ENCODE measurements around the gene MRPS9.

MRPS9 gene

DNA sequence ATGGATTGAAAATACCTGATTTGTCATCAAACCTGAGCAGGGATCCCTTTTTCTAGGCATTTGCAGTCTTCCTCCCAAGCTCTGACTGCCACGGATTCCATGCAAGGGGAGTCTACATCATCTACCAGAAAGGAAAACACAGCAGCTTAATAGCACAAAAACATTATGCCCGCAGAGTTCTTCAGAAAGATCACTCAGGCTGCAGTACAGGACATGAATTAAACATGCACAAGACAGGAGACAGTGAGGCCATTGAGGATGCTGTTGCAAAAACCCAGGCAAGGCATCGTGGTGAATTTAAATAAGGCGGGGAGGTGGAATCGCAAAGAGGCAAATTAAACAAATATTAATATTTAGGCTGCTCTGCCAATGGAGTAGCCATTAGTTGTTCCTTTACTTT is 88.5 kb downstream of the MRPS9 start:
- no peak for DNase-seq

DNA sequence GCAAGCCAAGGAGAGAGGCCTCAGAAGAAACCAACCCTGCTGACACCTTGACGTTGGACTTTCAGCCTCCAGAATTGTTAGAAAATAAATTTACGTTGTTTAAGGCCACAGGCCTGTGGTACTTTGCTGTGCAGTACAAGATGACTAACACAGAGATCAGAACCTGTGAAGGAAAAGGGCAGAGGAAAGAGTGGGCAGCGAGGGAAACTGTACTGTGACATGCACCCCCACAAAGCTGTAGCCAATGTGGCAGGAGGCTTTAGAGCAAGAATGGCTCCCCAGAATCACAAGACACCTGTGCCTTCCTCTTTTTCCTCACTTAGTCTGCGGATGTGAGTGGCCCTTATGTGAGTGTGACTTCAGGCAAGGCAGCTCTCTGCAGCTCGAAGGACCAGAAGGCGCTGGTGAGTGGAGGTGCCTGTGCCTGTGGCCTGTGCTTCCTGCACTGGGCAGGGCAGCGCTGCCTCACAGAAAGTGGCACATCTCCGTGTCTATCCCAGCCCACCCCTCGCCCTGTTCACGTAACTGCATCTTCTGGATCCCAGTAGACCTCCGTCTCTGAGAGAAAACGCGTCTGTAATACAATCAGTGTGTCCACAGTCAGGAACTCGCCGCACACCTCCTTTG is 89.5 kb downstream of the MRPS9 start:
- DNase-seq, result no peak

DNA sequence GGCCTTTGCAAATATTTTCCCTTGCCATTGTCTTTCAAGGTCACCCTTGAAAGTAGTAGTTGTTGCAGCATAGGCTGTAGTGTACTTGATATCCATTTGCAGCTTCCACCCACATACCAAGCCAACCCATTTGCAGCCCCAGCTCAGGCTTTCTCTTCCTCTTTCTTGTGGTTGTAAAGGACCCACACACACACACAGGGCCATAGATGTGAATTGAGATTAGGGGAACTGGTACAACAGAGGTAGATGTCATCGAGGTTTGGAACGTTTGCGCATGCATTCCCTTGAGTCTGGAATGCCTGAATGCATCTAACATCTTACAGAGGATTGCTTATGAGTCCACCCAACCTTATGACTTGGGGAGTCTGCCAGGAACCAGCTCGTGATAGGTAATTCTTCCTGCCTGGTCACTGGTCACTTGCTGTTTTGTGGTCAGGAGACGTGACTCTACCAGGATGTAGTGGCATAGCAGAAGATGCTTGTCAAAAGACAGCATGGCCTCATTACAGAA is 91.9 kb downstream of the MRPS9 start:
- no peak for DNase-seq

DNA sequence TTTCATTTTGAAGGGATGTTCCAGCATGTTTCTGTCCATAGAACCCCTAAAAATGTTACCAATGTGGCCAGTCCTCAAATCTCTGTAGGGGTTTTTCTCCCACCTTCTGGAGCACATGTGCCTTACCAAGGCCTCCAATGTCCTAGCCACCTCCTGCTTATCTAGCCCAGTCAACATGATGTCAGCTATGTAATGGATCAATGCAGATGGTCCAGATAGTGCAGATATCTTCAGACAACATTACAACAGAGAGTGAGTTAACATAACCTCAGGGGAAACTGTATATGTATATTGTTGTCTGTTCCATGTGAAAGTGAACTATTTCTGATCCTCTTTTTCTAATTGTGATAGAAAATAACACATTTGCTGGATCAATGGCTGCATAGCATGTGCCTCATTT is 92.7 kb downstream of the MRPS9 start:
- no peak for DNase-seq

DNA sequence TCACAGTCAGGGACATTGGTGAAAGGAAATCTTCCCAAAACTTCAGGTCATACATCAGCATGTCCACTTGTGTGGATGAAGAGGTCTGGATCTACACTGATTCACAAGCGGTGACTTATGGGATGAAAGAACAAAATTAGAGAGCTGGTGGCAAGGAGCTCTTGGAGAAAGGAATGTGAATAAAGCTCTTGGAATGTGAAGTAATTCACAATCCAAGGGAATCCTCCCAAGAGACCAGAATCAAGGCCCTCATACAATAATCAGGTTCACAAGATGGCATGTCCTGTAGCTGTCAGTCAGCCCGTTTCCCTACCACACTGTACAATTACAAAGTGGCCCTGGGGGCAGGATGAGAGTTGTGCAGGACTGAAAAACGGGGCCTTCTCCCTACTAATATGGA is 96.2 kb downstream of the MRPS9 start:
- DNase-seq, result no peak

DNA sequence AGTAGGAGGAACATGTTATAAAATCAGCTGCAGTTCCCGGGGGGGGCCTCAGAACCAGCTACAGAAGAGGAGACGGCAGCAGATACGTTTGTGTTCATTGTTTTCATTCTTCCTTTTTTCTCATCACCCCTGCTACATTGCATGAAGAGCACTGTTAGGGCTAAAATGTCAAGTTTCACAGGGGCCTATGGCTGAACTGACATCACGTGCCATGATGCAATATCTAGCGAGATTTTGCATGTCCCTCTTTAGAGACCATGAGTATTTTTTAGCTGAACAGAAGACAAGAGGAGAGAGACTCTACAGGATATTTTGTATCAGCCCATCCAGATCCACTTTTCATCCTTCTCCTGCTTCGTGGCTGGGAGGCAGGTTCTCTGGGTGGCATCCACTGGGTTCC is 97.6 kb downstream of the MRPS9 start:
- DNase-seq, result no peak

DNA sequence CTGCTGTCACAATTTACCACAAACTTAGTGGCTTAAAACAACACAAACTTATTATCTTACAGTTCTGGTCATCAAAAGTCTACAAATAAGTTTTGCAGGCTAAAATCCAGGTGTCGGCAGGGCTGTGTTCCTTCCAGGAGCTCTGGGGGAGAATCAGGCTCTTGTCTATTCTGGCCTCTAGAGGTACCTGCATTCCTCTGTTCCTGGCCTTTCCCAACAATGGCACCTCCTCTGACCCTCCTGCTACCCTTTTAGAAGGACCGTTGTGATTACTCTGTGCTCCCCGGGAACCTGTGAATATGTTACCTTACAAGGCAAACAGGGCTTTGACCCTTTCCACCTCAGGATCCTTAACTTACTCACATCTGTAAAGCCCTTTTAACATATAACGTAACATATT is 98.5 kb downstream of the MRPS9 start:
- DNase-seq, result no peak

DNA sequence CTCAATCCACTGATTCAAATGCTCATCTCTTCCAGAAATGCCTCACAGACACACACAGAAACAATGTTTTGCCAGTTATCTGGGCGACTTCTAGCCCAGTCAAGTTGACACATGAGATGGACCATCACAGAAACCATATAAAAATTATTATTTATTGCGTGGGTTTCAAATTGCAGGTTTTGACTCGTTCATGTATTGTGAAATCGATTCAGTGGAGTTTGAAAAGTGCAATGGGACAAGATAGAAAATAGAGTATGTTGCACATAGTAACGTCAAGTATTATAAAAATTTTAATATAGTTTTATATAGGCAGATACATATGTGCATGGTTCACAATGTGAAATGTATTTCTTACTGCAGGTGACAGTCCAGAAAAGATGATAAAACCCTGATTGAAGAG is 100.8 kb downstream of the MRPS9 start:
- no peak for DNase-seq

DNA sequence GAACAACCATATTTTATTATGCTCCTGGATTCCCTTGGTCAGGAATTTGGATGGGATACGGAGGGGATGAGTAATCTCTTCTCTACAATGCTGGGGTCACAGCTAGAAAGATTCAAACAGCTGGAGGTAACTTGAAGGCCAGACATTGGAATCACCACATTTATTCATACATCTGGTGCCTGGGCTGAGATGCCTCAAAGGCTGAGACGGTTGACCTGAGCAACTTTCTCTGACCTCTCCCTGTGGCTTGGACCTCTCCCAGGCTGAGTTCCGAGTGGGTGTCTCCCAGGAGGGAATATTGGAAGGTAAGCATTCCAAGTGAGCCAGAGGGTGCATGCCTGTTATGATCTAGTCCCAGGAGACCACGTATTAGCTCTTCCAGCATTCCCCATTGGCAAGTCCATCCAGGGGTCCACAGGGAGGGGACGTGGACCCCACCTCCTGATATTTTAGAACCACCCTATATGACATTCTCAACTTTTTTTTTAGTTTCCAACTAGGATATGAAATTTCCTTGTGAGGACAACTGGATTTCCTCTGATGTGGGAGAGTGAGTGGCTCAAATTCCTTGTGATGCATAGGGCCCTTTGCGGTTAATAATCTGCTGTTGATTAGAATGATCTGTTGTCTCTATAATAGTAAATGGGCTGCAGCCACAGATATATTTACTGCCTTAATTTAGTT is 101.8 kb downstream of the MRPS9 start:
- no peak for DNase-seq

DNA sequence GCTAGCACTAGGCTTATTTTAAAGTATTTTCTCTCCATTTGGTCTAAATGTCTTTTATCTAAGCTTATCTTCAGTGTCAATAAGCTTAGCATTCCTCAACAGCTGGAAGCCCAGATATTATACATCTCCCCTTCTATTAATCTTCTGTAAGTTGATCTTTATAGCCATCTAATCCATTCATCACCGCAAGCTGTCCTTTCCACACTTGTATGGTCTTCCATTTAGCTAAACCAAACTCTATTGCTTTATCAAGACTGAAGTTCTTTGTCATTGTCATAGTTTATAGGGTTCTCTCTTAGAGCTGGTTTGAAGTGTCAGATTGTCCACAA is 102.3 kb downstream of the MRPS9 start:
- DNase-seq, result no peak

DNA sequence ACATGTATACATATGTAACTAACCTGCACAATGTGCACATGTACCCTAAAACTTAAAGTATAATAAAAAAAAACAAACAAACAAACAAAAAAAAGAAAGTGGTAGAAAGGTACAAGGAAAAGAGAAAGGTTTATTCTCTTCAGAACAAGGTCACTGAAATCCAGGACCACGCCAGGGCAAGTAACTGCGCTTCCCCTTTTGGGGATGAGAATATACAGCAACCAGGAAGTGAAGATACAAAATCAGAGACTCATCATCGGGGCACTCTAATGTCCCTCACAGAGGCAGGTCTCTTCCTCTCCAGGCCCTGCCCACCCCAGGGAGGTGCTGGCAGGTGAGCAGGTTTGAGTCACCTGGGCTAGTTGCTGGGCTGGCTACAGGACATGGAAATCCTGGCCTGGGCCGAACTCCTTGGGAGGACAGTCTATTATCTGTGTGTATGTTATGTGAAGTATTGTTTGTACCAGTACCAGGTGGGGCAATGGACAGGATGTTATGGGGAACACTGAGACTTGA is 103.3 kb downstream of the MRPS9 start:
- no peak for DNase-seq

DNA sequence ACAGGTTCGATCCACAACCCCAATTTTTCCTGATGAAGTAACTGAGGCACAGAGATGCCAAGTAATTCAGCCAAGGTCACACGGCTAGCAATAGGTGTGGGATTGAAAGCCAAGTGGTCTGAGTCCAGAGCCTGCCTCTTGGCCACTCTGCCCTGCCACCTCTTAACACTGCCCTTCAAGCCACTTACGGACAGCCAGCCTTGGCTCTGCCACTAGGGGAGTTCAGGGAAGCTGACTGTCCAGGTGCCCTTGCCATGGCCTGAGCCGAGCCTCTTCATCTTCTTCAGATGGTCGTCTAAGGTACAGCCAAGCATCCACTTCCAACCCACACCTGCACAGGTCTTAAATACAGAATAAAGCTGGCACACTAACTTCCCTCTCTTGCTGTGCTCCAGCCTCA is 104.4 kb downstream of the MRPS9 start:
- DNase-seq, result no peak

DNA sequence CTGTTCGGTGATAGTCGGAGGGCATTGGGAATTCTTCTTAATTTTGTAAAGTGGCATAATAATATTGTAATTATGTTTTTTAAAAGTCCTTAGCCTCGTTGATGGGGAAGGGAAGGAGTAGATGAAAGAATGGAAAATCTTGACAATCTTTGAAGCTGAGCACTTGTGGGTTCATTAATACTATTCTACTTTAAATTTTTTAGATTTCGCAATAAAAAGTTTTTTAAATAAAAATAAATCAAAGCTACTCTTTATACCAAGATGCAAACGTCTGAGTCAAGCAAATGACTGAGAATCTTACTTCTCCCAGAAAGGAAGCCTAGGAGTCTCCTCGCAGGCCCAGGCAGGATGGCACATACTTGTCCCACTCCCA is 105.2 kb downstream of the MRPS9 start:
- no peak for DNase-seq

DNA sequence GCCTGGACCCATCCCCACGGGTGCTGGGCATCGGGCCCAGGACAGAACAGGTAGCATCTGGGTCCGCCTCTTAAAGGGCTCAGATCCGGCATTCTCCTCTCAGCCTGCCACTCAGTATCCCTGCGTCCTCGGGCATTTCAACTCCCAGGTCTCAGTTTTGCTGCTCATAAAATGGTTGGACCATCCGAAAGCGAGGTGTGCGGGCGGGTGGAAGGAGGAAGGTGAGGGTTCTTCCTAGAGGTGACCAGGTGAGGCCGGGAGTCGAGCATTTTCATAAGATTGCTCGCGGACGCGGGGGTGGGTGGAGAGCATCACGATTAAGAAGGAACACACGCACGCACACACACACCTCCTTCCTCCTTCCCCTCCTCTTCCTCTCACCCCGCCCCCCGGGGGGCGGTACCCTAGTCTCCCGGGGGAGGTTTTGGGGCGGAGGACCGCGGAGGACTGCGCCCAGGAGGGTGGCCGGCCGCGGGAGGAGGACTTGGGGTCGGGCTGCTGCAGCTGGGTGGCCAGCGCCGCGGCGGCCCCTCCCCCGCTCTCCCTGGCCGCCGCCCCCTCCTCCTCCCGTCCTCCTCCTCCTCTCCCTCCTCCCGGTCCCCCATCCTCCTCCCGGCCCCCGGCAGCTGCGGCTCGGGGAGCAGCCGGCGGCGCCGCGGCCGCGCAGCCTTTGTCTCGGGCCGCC is 105.7 kb downstream of the MRPS9 start:
- DNase-seq, result peak; percentile 66

DNA sequence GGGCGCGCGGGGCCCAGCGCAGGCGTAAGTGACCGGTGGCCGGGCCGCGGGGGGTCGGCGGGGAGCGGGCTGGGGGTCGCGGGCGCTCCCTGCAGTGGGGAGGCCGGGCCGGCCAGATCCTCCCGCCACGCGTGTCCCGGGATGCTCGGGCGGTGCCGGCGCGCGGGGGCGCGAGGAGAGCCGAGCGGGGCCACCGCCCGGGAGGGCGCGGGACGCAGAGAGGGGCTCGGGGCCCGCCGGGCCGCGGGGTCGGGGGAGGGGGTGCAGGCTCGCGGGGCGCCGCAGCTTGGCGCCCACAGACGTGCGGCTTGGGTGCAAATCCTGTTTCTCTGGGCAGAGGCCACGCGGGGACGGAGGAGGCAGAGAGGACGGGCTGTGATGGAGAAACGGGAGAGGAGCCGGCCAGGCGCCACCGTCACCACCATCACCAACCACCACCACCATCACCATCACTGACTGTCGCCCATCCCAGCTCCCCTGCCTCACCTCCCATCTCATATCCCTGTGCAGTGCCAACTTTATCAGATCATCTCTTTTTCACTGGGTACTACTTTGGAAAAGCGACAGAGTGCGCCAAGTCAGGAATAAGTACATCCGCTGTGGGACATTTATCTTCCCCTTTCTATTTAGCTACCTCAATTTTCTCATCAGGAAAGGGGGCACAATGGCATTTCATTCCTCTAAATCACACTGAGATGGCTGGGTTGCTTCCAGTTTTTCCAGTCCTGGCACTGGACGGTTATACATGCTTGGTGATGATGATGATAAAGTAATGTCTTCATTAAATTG is 106.5 kb downstream of the MRPS9 start:
- no peak for DNase-seq

DNA sequence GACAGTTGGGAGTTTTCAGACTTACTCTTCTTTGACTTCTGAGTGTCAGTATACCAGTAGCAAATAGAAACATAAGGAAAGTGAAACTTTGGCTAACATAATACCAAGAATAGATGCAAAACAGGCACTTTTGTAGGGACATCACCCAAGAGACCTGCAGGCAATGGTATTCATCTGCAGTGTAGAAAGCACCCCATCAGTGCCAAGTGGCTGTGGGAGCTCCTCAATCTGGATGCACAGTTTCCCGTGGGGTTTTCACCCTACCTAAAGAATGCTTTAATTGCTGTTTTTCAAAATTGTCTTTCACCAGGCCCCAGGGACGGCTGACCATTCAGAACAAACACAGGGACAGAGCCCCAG is 107.1 kb downstream of the MRPS9 start:
- no peak for DNase-seq

DNA sequence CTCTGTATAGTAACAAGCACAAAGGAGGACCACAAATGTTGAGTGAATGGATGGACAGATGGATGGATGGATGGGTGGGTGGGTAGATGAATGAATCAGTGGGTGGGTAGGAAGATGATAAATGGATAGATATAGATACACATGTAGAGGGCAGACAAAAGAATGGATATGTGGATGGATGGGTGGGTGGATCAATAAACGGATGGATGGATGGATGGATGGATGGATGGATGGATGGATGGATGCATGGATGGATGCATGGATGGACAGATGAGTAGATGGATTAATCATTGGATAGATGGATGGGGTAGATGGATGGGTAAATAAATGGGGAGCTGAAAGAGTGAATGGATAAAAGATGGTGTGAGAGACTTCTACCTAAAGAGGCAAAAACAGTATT is 111.4 kb downstream of the MRPS9 start:
- DNase-seq, result no peak

All from stimulated activated CD8-positive, alpha-beta memory T cell treated with anti-CD3 and anti-CD28 coated beads, Interleukin-4, amount 100 ng/mL, for 48 hours (primary cell).